Measurements from ENCODE around the gene KCNK16. TPM values are rescaled to one million over a fixed set of nuclear protein-coding genes. Genes with fewer than 3 reads are reported as not detected.

KCNK16 gene
- total RNA-seq, 1 donor, result not detected

DNA sequence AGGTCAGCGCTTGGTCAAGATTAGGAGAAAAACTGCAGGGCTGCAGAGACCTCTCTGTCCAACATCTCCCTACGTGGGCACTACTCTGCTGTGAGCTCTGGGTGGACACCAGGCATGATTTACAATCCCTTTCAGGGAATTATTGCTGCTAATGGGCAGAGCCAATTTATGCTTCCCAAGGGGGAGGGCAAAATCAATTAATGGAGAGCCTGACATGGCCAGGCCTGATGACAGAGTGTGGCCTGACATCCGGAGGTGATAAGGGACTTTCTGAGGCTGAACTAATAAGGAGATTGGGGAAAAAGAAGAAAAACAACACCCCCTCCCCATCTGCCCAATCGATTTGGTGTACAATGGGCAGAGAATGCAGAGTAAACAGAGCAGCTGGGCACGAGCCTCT lies 5.0 kb upstream of the KCNK16 start:
- H3K27ac ChIP-seq (ENCODE audit: low read depth, low read length), result no peak overlapping the region
- no peaks in the 10 kb centered on the region for H3K9me3 ChIP-seq (ENCODE audit: low read depth, low read length)
- no peak overlapping the region for H2AFZ ChIP-seq (ENCODE audit: low read length)
- H3K4me3 ChIP-seq (ENCODE audit: insufficient read depth, low read length), result no peak overlapping the region
- no peak overlapping the region for H3K4me2 ChIP-seq (ENCODE audit: insufficient read depth, low read length)
- H3K4me1 ChIP-seq (ENCODE audit: insufficient read depth, low read length), result no peaks in the 10 kb centered on the region
- TF ChIP-seq, protein P1, sequence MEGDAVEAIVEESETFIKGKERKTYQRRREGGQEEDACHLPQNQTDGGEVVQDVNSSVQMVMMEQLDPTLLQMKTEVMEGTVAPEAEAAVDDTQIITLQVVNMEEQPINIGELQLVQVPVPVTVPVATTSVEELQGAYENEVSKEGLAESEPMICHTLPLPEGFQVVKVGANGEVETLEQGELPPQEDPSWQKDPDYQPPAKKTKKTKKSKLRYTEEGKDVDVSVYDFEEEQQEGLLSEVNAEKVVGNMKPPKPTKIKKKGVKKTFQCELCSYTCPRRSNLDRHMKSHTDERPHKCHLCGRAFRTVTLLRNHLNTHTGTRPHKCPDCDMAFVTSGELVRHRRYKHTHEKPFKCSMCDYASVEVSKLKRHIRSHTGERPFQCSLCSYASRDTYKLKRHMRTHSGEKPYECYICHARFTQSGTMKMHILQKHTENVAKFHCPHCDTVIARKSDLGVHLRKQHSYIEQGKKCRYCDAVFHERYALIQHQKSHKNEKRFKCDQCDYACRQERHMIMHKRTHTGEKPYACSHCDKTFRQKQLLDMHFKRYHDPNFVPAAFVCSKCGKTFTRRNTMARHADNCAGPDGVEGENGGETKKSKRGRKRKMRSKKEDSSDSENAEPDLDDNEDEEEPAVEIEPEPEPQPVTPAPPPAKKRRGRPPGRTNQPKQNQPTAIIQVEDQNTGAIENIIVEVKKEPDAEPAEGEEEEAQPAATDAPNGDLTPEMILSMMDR (IDR thresholded peaks at IDR 0.05; ENCODE audit: extremely low read depth, low read depth, low read length), result no peak
- no peaks in the 10 kb centered on the region for H3K27me3 ChIP-seq (ENCODE audit: insufficient read depth, low read length)
- DNase-seq (ENCODE audit: insufficient read length, low spot score, missing footprints), result no peak
- no peaks in the 10 kb centered on the region for H3K36me3 ChIP-seq (ENCODE audit: insufficient read depth, low read length)
- no peaks in the 10 kb centered on the region for H4K20me1 ChIP-seq (ENCODE audit: insufficient read depth, low read length)
- H3K79me2 ChIP-seq (ENCODE audit: insufficient read depth, low read length), result no peaks in the 10 kb centered on the region

DNA sequence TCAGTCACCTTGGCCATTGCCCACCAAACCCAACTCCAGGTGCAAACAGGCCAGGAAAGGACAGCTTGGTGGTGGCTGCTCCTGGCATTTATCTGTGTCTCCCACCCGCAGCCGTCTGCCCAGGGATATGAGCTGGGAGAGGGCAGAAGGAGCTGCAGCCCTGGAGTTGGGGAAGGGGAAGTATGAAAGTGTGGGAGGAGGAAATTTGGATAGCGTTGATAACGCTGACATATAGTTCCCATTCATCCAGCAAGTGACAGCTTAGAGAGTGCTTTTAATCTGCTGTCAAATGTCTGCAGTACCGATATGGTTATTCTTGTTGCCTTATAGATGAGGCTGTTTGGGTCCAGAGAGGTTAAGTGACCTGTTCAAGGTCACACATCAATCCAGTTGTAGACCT lies 741 bp downstream of the KCNK16 start:
- H4K20me1 ChIP-seq (ENCODE audit: insufficient read depth, low read length), result no peaks in the 10 kb centered on the region
- no peaks in the 10 kb centered on the region for H3K9me3 ChIP-seq (ENCODE audit: low read depth, low read length)
- no peak overlapping the region for H3K4me2 ChIP-seq (ENCODE audit: insufficient read depth, low read length)
- no peak for DNase-seq (ENCODE audit: insufficient read length, low spot score, missing footprints)
- H3K27ac ChIP-seq (ENCODE audit: low read depth, low read length), result no peak overlapping the region
- H3K4me1 ChIP-seq (ENCODE audit: insufficient read depth, low read length), result no peaks in the 10 kb centered on the region
- TF ChIP-seq, protein P1 (IDR thresholded peaks at IDR 0.05; ENCODE audit: extremely low read depth, low read depth, low read length), result no peak
- no peaks in the 10 kb centered on the region for H3K79me2 ChIP-seq (ENCODE audit: insufficient read depth, low read length)
- no peak overlapping the region for H2AFZ ChIP-seq (ENCODE audit: low read length)
- H3K36me3 ChIP-seq (ENCODE audit: insufficient read depth, low read length), result no peaks in the 10 kb centered on the region
- H3K4me3 ChIP-seq (ENCODE audit: insufficient read depth, low read length), result no peak overlapping the region
- peaks cover 16% of the 10 kb centered on the region for H3K27me3 ChIP-seq (ENCODE audit: insufficient read depth, low read length)

DNA sequence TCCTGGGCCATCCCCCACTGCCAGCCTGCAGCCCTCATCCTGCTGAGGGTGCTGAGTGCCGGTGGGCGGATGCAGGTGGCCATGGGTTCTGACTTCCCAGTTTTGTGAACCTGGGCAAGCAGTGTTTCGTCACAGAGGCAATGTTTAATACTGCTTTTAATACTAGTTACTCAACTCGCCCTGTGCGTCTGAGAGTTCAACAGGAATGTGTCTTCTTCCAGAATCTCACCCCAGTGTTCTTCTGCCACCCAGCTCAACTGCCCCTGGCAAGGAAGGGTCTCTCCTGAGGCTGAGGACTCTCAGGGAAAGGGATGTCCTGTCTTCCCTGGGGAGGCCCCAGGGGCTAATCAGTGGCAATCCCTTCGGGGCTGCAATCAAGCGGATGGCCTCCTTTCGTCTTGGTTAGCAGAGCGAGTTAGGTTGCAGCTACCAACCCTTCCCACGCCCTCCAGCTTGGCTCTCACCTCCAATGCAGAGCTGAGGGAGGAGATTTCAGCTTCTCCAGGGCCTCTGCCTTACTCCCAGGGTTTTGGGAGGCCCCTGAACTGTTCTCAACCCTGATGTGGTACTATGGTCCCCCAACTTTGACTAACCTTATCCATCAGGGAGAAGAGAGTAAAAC lies 2.0 kb downstream of the KCNK16 start:
- H3K27me3 ChIP-seq (ENCODE audit: insufficient read depth, low read length), result peaks cover 16% of the 10 kb centered on the region
- no peak overlapping the region for H3K4me3 ChIP-seq (ENCODE audit: insufficient read depth, low read length)
- no peak for DNase-seq (ENCODE audit: insufficient read length, low spot score, missing footprints)
- H3K9me3 ChIP-seq (ENCODE audit: low read depth, low read length), result no peaks in the 10 kb centered on the region
- no peak overlapping the region for H3K27ac ChIP-seq (ENCODE audit: low read depth, low read length)
- TF ChIP-seq, protein P1 (IDR thresholded peaks at IDR 0.05; ENCODE audit: extremely low read depth, low read depth, low read length), result no peak
- no peaks in the 10 kb centered on the region for H4K20me1 ChIP-seq (ENCODE audit: insufficient read depth, low read length)
- H3K4me2 ChIP-seq (ENCODE audit: insufficient read depth, low read length), result no peak overlapping the region
- H3K4me1 ChIP-seq (ENCODE audit: insufficient read depth, low read length), result no peaks in the 10 kb centered on the region
- no peaks in the 10 kb centered on the region for H3K36me3 ChIP-seq (ENCODE audit: insufficient read depth, low read length)
- no peak overlapping the region for H2AFZ ChIP-seq (ENCODE audit: low read length)
- H3K79me2 ChIP-seq (ENCODE audit: insufficient read depth, low read length), result no peaks in the 10 kb centered on the region

DNA sequence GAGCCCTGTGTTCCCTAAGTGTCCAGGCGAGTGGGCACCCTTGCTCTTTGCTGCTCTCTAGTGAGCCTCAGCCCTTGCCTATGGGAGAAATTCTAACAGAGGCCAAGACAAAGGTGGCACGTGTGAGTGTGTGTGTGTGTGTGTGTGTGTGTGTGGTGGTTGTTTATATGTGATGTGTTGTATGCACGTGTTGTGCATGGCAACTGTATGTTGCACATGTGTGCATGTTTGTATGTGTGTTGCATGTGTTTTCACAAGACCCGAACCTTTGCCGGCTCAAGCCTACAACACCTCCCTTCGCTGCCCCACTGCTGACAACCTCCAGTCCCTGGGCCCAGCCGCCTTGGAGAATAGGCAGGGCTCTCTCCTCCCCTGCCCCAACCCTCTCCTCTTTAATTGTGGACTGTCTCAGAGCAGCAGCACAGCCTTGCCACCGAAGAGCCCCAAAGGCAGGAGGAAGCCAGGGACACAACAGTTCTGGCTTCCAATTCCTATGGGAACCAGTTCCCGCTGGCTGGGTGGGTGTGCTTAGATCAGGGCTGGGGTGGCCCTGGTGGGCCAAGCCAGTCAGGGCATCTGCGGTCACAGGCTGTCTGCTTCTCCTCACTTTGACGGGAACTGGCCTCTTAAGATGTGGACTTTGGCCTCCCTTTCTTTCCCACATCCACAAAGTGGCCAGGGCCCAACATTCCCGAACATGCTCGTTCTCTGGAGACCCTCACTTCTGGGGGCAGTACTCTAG lies 2.7 kb downstream of the KCNK16 start:
- TF ChIP-seq, protein P1 (IDR thresholded peaks at IDR 0.05; ENCODE audit: extremely low read depth, low read depth, low read length), result no peak
- H4K20me1 ChIP-seq (ENCODE audit: insufficient read depth, low read length), result no peaks in the 10 kb centered on the region
- H3K9me3 ChIP-seq (ENCODE audit: low read depth, low read length), result no peaks in the 10 kb centered on the region

More for the DNA sequence above, 2.7 kb downstream of the KCNK16 start:
- Histone ChIP-seq H3K27me3 (ENCODE audit: insufficient read depth, low read length) (peaks cover 21% of the 10 kb centered on the region), H2AFZ (ENCODE audit: low read length) (no peak overlapping the region), H3K27ac (ENCODE audit: low read depth, low read length) (no peak overlapping the region), H3K79me2 (ENCODE audit: insufficient read depth, low read length) (no peaks in the 10 kb centered on the region), H3K4me3 (ENCODE audit: insufficient read depth, low read length) (no peak overlapping the region), H3K4me2 (ENCODE audit: insufficient read depth, low read length) (no peak overlapping the region), H3K4me1 (ENCODE audit: insufficient read depth, low read length) (no peaks in the 10 kb centered on the region), H3K36me3 (ENCODE audit: insufficient read depth, low read length) (no peaks in the 10 kb centered on the region)
- DNase-seq (ENCODE audit: insufficient read length, low spot score, missing footprints), result no peak

Measured in osteoblast (primary cell).